HCT116 (cell line): ENCODE results near the gene ARMC8. TPM values are rescaled to one million over a fixed set of nuclear protein-coding genes. Genes with fewer than 3 reads are reported as not detected.

Experiments used
- ATAC-seq: fragments of 200-7000 bp; cut with Tn5 transposase; 2 replicates; pipeline ENCODE4 v1.9.1; 2020; ENCODE audit warnings: mild to moderate bottlenecking, moderate library complexity
- BruUV-seq: library from RNA; stranded (reverse); fragments of 400-500 nt; replicated peaks from 2 replicates; lab custom pipeline; 2021; lab: Mats Ljungman, UMichigan
- CTCF ChIA-PET: fragments of 300-600 bp; sonication (Branson Sonifier 250); formaldehyde crosslinking; loops from one replicate; lab custom pipeline; 2021; ENCODE audit warnings: antibody characterized with exemption; lab: Charles Lee
- POLR2A ChIA-PET: fragments of 300-600, 350-600 bp; sonication (Branson Sonifier 250); formaldehyde crosslinking; loops from one replicate; lab custom pipeline; 2021; ENCODE audit warnings: antibody characterized with exemption; lab: Charles Lee
- RAD21 ChIA-PET, 2 experiments: fragments of 300-600 bp; sonication (Branson Sonifier 250); formaldehyde crosslinking; loops; one replicate each; lab custom pipeline; 2023; ENCODE audit warnings: low total read pairs in 2 of 2; ENCODE audit not compliant: uncharacterized antibody in 2 of 2, unreplicated experiment in 2 of 2, low non-redundant PET in 1 of 2; lab: Charles Lee
- DNase-seq: peaks from one replicate; pipeline ENCODE4 v3.0.0-alpha.2; 2010; ENCODE audit warnings: low read depth, low spot score
- H2AFZ ChIP-seq: fragments of 200-600 bp; shearing (Covaris generic), sonication (generic); 2 replicates; pipeline ENCODE4 v1.6.1; 2017; ENCODE audit warnings: low read depth, mixed run types, mixed read lengths, antibody characterized with exemption, low read length; ENCODE audit not compliant: poor library complexity, severe bottlenecking
- H3K27ac ChIP-seq: 2 replicates; pipeline ENCODE4 v1.5.1; 2012; ENCODE audit warnings: low read depth, low read length
- H3K27me3 ChIP-seq: fragments of 200-600 bp; sonication (generic); 2 replicates; pipeline ENCODE4 v1.6.1; 2016; ENCODE audit warnings: mixed run types, low read length, mixed read lengths; ENCODE audit not compliant: insufficient read depth
- H3K36me3 ChIP-seq, 2 experiments: fragments of 200-500 bp in 1 of 2; fragments of 200-600 bp in 1 of 2; sonication (Bioruptor generic) in 1 of 2; sonication (generic) in 1 of 2; 2 replicates each; pipeline versions ENCODE4 v1.5.1 to v1.6.1; 2014 to 2016; ENCODE audit warnings: low read length in 2 of 2, inconsistent platforms in 1 of 2, mixed read lengths in 1 of 2, mixed run types in 1 of 2; ENCODE audit not compliant: insufficient read depth in 2 of 2, control insufficient read depth in 1 of 2
- H3K4me1 ChIP-seq, 2 experiments: fragments of 200-600 bp in 1 of 2; sonication (generic) in 1 of 2; 2 replicates each; pipeline versions ENCODE4 v1.5.1 to v1.6.1; 2012 to 2017; ENCODE audit warnings: low read length in 2 of 2, inconsistent platforms in 1 of 2, mild to moderate bottlenecking in 1 of 2, mixed read lengths in 1 of 2, mixed run types in 1 of 2, moderate library complexity in 1 of 2; ENCODE audit not compliant: insufficient read depth in 2 of 2, control insufficient read depth in 1 of 2
- H3K4me2 ChIP-seq: fragments of 200-600 bp; sonication (generic); 2 replicates; pipeline ENCODE4 v1.6.1; 2017; ENCODE audit warnings: mixed run types, low read length, mixed read lengths
- H3K4me3 ChIP-seq, 2 experiments: fragments of 200-600 bp in 1 of 2; sonication (generic) in 1 of 2; replicated peaks in 1 of 2; 2 replicates each; pipeline ENCODE4 v1.5.1; 2011 to 2016; ENCODE audit warnings: low read length in 2 of 2, control low read depth in 1 of 2, low read depth in 1 of 2, mild to moderate bottlenecking in 1 of 2, mixed read lengths in 1 of 2, mixed run types in 1 of 2
- H3K79me2 ChIP-seq: fragments of 200-600 bp; sonication (generic); 2 replicates; pipeline ENCODE4 v1.6.1; 2017; ENCODE audit warnings: mild to moderate bottlenecking, mixed run types, low read length, moderate library complexity, mixed read lengths; ENCODE audit not compliant: insufficient read depth
- H3K9ac ChIP-seq: fragments of 200-600 bp; sonication (generic); 2 replicates; pipeline ENCODE4 v1.6.1; 2016; ENCODE audit warnings: low read length, mixed read lengths
- H3K9me2 ChIP-seq: fragments of 200-600 bp; sonication (generic), shearing (Covaris generic); 2 replicates; pipeline ENCODE4 v1.6.1; 2017; ENCODE audit warnings: mixed run types, mild to moderate bottlenecking, moderate library complexity; ENCODE audit not compliant: insufficient read depth
- H3K9me3 ChIP-seq, 2 experiments: fragments of 200-500 bp in 1 of 2; fragments of 200-600 bp in 1 of 2; sonication (Bioruptor generic) in 1 of 2; sonication (generic) in 1 of 2; 2 replicates each; pipeline ENCODE4 v1.6.1; 2014 to 2017; ENCODE audit warnings: low read length in 2 of 2, mixed read lengths in 2 of 2, inconsistent platforms in 1 of 2, low read depth in 1 of 2, mild to moderate bottlenecking in 1 of 2, mixed run types in 1 of 2, moderate library complexity in 1 of 2; ENCODE audit not compliant: control insufficient read depth in 1 of 2, insufficient read depth in 1 of 2
- H4K20me1 ChIP-seq: fragments of 200-600 bp; sonication (generic), shearing (Covaris generic); 2 replicates; pipeline ENCODE4 v1.6.1; 2017; ENCODE audit warnings: mixed run types, mild to moderate bottlenecking, moderate library complexity; ENCODE audit not compliant: insufficient read depth
- CEBPB ChIP-seq: IDR thresholded peaks from 2 replicates; pipeline ENCODE4 v1.6.1; 2012; ENCODE audit warnings: low read depth
- CTCF ChIP-seq, 3 experiments: fragments of 200-600 bp in 1 of 3; sonication (generic) in 1 of 3; IDR thresholded peaks in 2 of 3; conservative IDR thresholded peaks in 1 of 3; 2 replicates each; pipeline ENCODE4 v1.5.1; 2012 to 2017; ENCODE audit warnings: low read depth in 2 of 3, low read length in 2 of 3, antibody characterized with exemption in 1 of 3, borderline replicate concordance in 1 of 3, control low read depth in 1 of 3, mild to moderate bottlenecking in 1 of 3, mixed read lengths in 1 of 3, mixed run types in 1 of 3, moderate library complexity in 1 of 3; ENCODE audit not compliant: insufficient read depth in 1 of 3
- EGR1 ChIP-seq: IDR thresholded peaks from 2 replicates; pipeline ENCODE4 v1.6.1; 2012; ENCODE audit warnings: low read depth
- EZH2 ChIP-seq: fragments of 200-600 bp; sonication (generic); IDR thresholded peaks from 2 replicates; pipeline ENCODE4 v1.6.1; 2017; ENCODE audit warnings: antibody characterized with exemption, mixed run types
- FOSL1 ChIP-seq: IDR thresholded peaks from 2 replicates; pipeline ENCODE4 v1.6.1; 2012; ENCODE audit warnings: low read depth
- POLR2AphosphoS5 ChIP-seq: IDR thresholded peaks from 2 replicates; pipeline ENCODE4 v1.6.1; 2011; ENCODE audit warnings: mild to moderate bottlenecking, low read depth, low read length, moderate library complexity
- TCF7L2 ChIP-seq: IDR thresholded peaks from 2 replicates; pipeline ENCODE4 v1.7.0; 2011; ENCODE audit warnings: borderline replicate concordance, inconsistent platforms; ENCODE audit not compliant: insufficient read depth, insufficient read length; ENCODE audit errors: extremely low read depth
- ZNF274 ChIP-seq: fragments of 200-500 bp; sonication (Bioruptor generic); IDR thresholded peaks from 2 replicates; pipeline ENCODE4 v1.6.1; 2014; ENCODE audit warnings: mild to moderate bottlenecking, low read depth, low read length, inconsistent platforms
- intact Hi-C: fragments of 100-400 bp; cut with micrococcal nuclease; formaldehyde crosslinking; loops from 2 replicates; pipeline ENCODE4 v1.10.0; 2022
- total RNA-seq: library from RNA; stranded (reverse); gene quantifications from one replicate; pipeline ENCODE4 v1.2.1, GENCODE V29; 2021; ENCODE audit not compliant: unreplicated experiment

The ARMC8 gene
- total RNA-seq, 1 experiment from 2014 or later: 36.2 TPM

GRCh38 chr3:138317687-138318086 lies 130.6 kb downstream of the ARMC8 start:
- no TSS peak for BruUV-seq
- Histone ChIP-seq H3K36me3 (no peaks in the 10 kb centered on the region), H3K9me2 (no peaks in the 10 kb centered on the region), H3K9ac (no peak overlapping the region), H3K9me3 (no peaks in the 10 kb centered on the region), H2AFZ (no peak overlapping the region), H3K27ac (no peak overlapping the region), H4K20me1 (no peaks in the 10 kb centered on the region), H3K27me3 (no peaks in the 10 kb centered on the region), H3K79me2 (no peaks in the 10 kb centered on the region), H3K4me2 (no peak overlapping the region), H3K4me1 (no peaks in the 10 kb centered on the region), H3K4me3 (no peak overlapping the region)
- DNase-seq (no peak), ATAC-seq (0 out of 2 replicates have a peak, but pooled peaks have one; percentile 52)
- ChIA-PET POLR2A (interaction anchor here (1.7 kb wide), 1 partner anchor 9 kb away, joined by 5 read pairs; no protein-coding TSS in a partner anchor), CTCF (no interaction called here), RAD21 (no interaction called here)
- TF ChIP-seq FOSL1 (no peak), CTCF (IDR thresholded peaks at IDR 0.05 in 2 of 3, conservative IDR thresholded peaks at IDR 0.05 in 1 of 3; ENCODE audit: borderline replicate concordance in 1 of 3, insufficient read depth in 1 of 3, low read depth in 2 of 3, low read length in 2 of 3) (peak in 1 of 3 experiments; percentile 10; a peak in 1 of 6 replicates)
- intact Hi-C loops: no loop called here

GRCh38 chr3:138323971-138324370 lies 136.9 kb downstream of the ARMC8 start:
- DNase-seq (no peak), ATAC-seq (no peak)
- H3K4me1 ChIP-seq: peaks cover 4 to 12% of the 10 kb centered on the region in 2 experiments; a peak in 3 of 4 replicates
- no peaks in the 10 kb centered on the region for H3K27me3 ChIP-seq
- BruUV-seq: no TSS peak
- POLR2A ChIA-PET: no interaction called here
- no peak overlapping the region for H3K27ac ChIP-seq
- no peaks in the 10 kb centered on the region for H3K9me2 ChIP-seq
- TF ChIP-seq CEBPB: no peak
- TF ChIP-seq EGR1: no peak
- TF ChIP-seq TCF7L2: no peak
- TF ChIP-seq POLR2AphosphoS5: no peak
- no peak for TF ChIP-seq ZNF274
- TF ChIP-seq EZH2: no peak
- intact Hi-C loops: no loop called here
- H3K4me2 ChIP-seq: no peak overlapping the region
- H3K4me3 ChIP-seq: no peak overlapping the region
- H3K9ac ChIP-seq: no peak overlapping the region
- no peaks in the 10 kb centered on the region for H3K79me2 ChIP-seq
- no peaks in the 10 kb centered on the region for H3K9me3 ChIP-seq
- RAD21 ChIA-PET: no interaction called here
- H2AFZ ChIP-seq: no peak overlapping the region
- no peaks in the 10 kb centered on the region for H4K20me1 ChIP-seq
- no peaks in the 10 kb centered on the region for H3K36me3 ChIP-seq
- CTCF ChIA-PET: no interaction called here
